ENCODE data around the gene TSC22D2.

The TSC22D2 gene

DNA sequence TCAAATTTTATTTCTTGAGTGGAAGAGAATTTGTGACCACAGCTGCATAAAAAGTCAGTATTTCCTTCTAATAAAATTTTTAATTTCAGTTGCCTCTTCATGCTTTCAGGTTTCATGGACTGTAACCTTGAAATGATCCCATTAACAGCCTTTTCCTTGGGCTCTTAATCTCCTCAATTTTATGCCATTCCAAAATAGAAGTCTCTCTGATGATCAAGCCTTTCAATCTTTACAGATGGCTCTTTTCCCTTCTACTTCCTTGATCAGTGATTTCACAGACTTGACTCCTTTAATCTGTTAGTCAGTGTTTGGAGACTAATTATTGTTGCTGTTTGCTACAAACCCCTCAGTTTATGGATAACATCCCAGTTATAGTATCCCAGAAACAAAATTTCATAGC is 11.9 kb downstream of the TSC22D2 start:
- TF ChIP-seq, protein P1, sequence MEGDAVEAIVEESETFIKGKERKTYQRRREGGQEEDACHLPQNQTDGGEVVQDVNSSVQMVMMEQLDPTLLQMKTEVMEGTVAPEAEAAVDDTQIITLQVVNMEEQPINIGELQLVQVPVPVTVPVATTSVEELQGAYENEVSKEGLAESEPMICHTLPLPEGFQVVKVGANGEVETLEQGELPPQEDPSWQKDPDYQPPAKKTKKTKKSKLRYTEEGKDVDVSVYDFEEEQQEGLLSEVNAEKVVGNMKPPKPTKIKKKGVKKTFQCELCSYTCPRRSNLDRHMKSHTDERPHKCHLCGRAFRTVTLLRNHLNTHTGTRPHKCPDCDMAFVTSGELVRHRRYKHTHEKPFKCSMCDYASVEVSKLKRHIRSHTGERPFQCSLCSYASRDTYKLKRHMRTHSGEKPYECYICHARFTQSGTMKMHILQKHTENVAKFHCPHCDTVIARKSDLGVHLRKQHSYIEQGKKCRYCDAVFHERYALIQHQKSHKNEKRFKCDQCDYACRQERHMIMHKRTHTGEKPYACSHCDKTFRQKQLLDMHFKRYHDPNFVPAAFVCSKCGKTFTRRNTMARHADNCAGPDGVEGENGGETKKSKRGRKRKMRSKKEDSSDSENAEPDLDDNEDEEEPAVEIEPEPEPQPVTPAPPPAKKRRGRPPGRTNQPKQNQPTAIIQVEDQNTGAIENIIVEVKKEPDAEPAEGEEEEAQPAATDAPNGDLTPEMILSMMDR (IDR thresholded peaks at IDR 0.05; ENCODE audit: insufficient read depth, low read depth, low read length, missing control alignments) = no peak
- no peak overlapping the region for H3K4me3 ChIP-seq (ENCODE audit: low read depth, low read length)
- no peak for DNase-seq (ENCODE audit: low read depth)

DNA sequence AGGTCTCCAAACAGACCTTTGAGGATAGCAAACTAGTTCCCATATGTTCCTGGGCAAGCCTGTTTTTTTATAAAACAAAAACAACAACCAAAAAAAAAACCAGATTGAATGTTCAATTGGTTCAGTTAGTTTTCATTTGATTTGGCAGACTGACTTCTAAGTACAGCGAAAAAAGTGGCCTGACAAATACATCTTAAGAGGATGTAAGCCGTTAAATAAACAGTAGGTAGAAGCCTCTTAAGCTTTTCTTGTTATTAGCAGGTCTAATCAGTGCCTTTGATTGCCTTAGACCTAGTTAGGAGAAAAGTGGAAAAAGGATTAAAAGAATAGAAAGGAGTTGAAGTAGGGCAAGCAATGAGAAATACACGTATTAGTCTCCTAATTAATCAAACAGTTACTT is 13.2 kb downstream of the TSC22D2 start:
- no peak overlapping the region for H3K4me3 ChIP-seq (ENCODE audit: low read depth, low read length)
- TF ChIP-seq, protein P1 (IDR thresholded peaks at IDR 0.05; ENCODE audit: insufficient read depth, low read depth, low read length, missing control alignments) = no peak
- DNase-seq (ENCODE audit: low read depth) = no peak

DNA sequence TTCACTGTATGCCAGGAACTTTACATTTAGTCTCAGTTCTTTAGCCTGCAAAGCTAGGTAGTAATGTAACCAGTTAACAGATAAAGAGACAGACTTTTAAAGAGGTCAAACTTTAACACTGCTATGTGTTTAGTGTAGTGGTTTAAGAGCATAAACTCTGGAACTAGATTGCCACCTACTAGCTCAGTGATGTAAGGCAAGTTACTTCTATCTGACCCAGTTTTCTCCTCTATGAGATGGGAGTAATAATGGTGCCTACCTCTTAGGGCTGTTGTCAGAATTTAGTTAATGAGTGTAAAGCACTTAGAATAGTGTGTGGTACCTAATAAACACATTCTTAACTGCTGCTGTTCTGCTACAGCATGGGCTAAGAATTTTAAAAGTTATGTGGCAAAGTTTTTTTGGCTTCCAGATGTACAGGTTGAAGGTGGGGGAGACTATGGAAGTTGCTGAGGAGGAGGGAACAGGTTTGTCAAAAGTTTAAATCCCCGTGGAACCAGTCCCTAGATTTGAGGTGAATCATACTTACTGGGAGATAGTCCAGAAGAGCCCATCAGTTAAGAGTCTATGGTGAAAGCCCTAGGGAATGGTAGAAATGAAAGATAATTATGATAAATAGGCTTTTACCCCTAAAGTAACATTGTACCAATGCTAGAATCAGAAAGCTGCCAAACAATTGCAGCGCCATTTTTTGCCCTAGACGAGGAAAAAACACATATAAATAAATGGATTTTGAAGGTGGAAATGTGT is 13.9 kb downstream of the TSC22D2 start:
- no peak for DNase-seq (ENCODE audit: low read depth)
- H3K4me3 ChIP-seq (ENCODE audit: low read depth, low read length) = no peak overlapping the region
- TF ChIP-seq, protein P1 (IDR thresholded peaks at IDR 0.05; ENCODE audit: insufficient read depth, low read depth, low read length, missing control alignments) = no peak

DNA sequence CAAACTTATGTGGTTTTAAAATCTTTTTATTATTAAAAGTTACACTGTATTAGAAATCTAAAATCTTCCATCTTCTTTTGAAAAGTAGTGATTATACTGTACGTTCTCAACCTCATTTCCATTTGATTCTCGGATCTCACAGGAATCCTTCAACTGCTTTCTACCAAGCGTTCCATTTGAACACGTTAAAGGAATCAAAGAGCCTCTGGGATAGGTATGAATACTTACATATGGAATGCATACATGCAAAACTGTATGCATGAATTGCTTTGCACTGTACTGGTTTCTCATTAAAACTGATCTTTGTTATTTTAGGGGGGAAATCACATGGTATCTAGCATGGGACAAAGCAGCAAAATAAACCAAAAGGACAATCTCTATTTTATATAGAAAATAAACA is 14.8 kb downstream of the TSC22D2 start:
- TF ChIP-seq, protein P1 (IDR thresholded peaks at IDR 0.05; ENCODE audit: insufficient read depth, low read depth, low read length, missing control alignments) = no peak
- no peak for DNase-seq (ENCODE audit: low read depth)
- no peak overlapping the region for H3K4me3 ChIP-seq (ENCODE audit: low read depth, low read length)

DNA sequence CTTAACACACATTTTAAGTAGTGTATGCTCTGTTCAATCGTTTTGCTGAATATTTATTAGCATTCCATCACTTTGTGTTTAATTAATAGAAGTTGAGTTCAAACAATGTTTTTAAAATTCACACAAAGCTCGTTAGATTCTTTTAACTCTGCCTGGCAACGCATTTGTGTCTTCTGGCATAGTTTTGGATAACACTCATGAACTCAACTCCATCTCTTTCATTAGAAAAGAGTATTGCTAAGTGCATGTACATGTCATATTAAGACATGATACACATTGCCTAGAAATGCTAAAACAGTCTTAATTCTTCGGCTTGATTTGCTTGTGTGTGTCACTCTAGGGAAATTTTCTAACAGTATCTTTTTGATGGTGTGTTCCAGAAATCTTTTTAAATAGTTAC is 15.7 kb downstream of the TSC22D2 start:
- DNase-seq (ENCODE audit: low read depth) = no peak
- TF ChIP-seq, protein P1 (IDR thresholded peaks at IDR 0.05; ENCODE audit: insufficient read depth, low read depth, low read length, missing control alignments) = no peak
- no peak overlapping the region for H3K4me3 ChIP-seq (ENCODE audit: low read depth, low read length)

DNA sequence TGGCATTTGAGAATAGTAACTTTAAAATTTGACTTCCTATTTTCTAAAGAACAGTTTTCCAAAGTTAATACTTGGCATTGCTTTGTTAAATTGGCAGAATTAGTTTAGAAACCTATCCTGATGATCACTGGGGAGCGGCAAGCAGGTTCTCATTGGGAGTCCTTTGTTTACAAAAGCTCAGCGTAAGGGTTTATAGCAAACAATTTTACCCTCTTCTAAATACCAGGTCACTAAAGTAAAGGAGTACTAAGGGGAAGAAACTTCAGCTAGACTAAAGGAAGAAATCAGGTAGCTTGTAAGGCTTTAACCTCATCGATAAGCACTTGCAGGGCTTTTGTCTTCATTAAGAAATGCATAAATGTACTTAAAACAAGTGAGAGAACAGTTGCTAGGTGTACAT is 18.2 kb downstream of the TSC22D2 start:
- no peak overlapping the region for H3K4me3 ChIP-seq (ENCODE audit: low read depth, low read length)
- no peak for DNase-seq (ENCODE audit: low read depth)
- TF ChIP-seq, protein P1 (IDR thresholded peaks at IDR 0.05; ENCODE audit: insufficient read depth, low read depth, low read length, missing control alignments) = no peak

DNA sequence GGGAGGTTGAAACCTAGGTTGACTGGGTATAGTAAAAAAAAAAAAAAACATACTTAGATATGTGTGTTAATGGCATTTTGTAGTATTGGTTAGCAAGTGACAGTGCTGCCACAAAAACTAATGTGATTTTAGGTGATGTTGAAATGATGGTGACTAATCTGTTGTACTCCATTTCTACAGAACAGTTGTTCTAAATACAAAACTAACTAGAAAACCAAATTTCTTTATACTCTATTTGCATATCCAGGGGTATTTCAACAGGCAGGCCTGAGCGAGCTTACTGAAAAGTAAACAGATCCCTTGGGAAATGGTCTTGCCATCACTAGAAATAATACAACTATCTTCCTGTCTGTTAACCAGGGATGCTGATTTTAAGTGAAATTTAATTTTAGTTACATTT is 20.5 kb downstream of the TSC22D2 start:
- H3K4me3 ChIP-seq (ENCODE audit: low read depth, low read length) = no peak overlapping the region
- TF ChIP-seq, protein P1 (IDR thresholded peaks at IDR 0.05; ENCODE audit: insufficient read depth, low read depth, low read length, missing control alignments) = no peak
- DNase-seq (ENCODE audit: low read depth) = no peak

Measured in GM12865 (cell line).